HepG2 (cell line): ENCODE results near the gene FIBIN. TPM values are rescaled to one million over a fixed set of nuclear protein-coding genes. Genes with fewer than 3 reads are reported as not detected.

Source experiments
- ATAC-seq: fragments of 200-7000 bp; cut with Tn5 transposase; 3 replicates; pipeline ENCODE4 v1.9.1; 2020; ENCODE audit warnings: mild to moderate bottlenecking, moderate library complexity
- BruUV-seq: library from RNA; stranded (reverse); fragments of 400-500 nt; replicated peaks from 2 replicates; lab custom pipeline; 2021; lab: Mats Ljungman, UMichigan
- CTCF ChIA-PET: fragments of 300-600 bp; formaldehyde crosslinking; extraction: SDS; loops from one replicate; lab custom pipeline; 2021; ENCODE audit warnings: low total read pairs, inconsistent platforms, low intra/inter-chr PET ratio; lab: Yijun Ruan, JAX
- POLR2A ChIA-PET: fragments of 350-600 bp; sonication (Branson Sonifier 250); formaldehyde crosslinking; loops from one replicate; lab custom pipeline; 2020; ENCODE audit warnings: antibody characterized with exemption, inconsistent platforms; lab: Yijun Ruan, JAX
- DNase-seq: peaks from one replicate; pipeline ENCODE4 v3.0.0-alpha.2; 2015; ENCODE audit warnings: low spot score
- FAIRE-seq: peaks from 3 replicates; lab custom pipeline; 2011; peaks lifted over from hg19 to GRCh38; lab: Jason Lieb, UNC
- H2AFZ ChIP-seq: one replicate; pipeline ENCODE4 v1.6.1; 2011; ENCODE audit warnings: low read length, inconsistent platforms
- H3K27ac ChIP-seq: fragments of 300-600 bp; 3 replicates; pipeline ENCODE4 v1.8.0; 2011; ENCODE audit warnings: mixed run types, mild to moderate bottlenecking, mixed read lengths, low read length, inconsistent platforms; ENCODE audit not compliant: insufficient read depth; ENCODE audit errors: extremely low read length
- H3K27me3 ChIP-seq, 2 experiments: fragments of 200-600 bp in 1 of 2; 2 replicates in 1 of 2; 3 replicates in 1 of 2; pipeline versions ENCODE4 v1.6.0 to v1.8.0; 2011; ENCODE audit warnings: low read length in 2 of 2, mild to moderate bottlenecking in 2 of 2, moderate library complexity in 2 of 2, inconsistent platforms in 1 of 2; ENCODE audit not compliant: insufficient read depth in 2 of 2, control insufficient read depth in 1 of 2
- H3K36me3 ChIP-seq, 2 experiments: fragments of 200-600 bp in 1 of 2; replicated peaks in 1 of 2; 2 replicates in 1 of 2; 3 replicates in 1 of 2; pipeline versions ENCODE4 v1.5.1 to v1.8.0; 2011; ENCODE audit warnings: low read length in 2 of 2, inconsistent platforms in 1 of 2; ENCODE audit not compliant: insufficient read depth in 2 of 2, control insufficient read depth in 1 of 2
- H3K4me1 ChIP-seq: 2 replicates; pipeline ENCODE4 v1.5.1; 2012; ENCODE audit warnings: low read length, inconsistent platforms; ENCODE audit not compliant: insufficient read depth
- H3K4me2 ChIP-seq: 2 replicates; pipeline ENCODE4 v1.6.0; 2011; ENCODE audit warnings: low read depth, low read length, inconsistent platforms
- H3K4me3 ChIP-seq, 3 experiments: fragments of 200-600 bp in 1 of 3; sonication (generic), shearing (Covaris generic) in 1 of 3; replicated peaks in 1 of 3; 2 replicates each; pipeline ENCODE4 v1.5.1; 2011 to 2016; ENCODE audit warnings: low read length in 3 of 3, inconsistent platforms in 2 of 3, low read depth in 2 of 3, mild to moderate bottlenecking in 2 of 3, control low read depth in 1 of 3, mixed read lengths in 1 of 3; ENCODE audit not compliant: insufficient read depth in 1 of 3
- H3K79me2 ChIP-seq: one replicate; pipeline ENCODE4 v1.6.1; 2011; ENCODE audit warnings: low read length, inconsistent platforms; ENCODE audit not compliant: insufficient read depth
- H3K9ac ChIP-seq: 2 replicates; pipeline ENCODE4 v1.6.0; 2011; ENCODE audit warnings: mild to moderate bottlenecking, low read depth, low read length, inconsistent platforms; ENCODE audit not compliant: insufficient read depth
- H3K9me3 ChIP-seq: 2 replicates; pipeline ENCODE4 v1.5.1; 2012; ENCODE audit warnings: mild to moderate bottlenecking, low read length
- H4K20me1 ChIP-seq: 2 replicates; pipeline ENCODE4 v1.6.0; 2011; ENCODE audit warnings: inconsistent platforms, mild to moderate bottlenecking, low read length, moderate library complexity; ENCODE audit not compliant: insufficient read depth
- GPN1 ChIP-seq: sonication (generic); formaldehyde crosslinking; IDR thresholded peaks from 2 replicates; pipeline ENCODE4 v1.5.1; 2020; ENCODE audit warnings: missing genetic modification reagents, borderline replicate concordance
- PATZ1 ChIP-seq: sonication (generic); formaldehyde crosslinking; IDR thresholded peaks from 2 replicates; pipeline ENCODE4 v1.4.0; 2020; ENCODE audit warnings: missing genetic modification reagents
- PHF8 ChIP-seq: sonication (generic); formaldehyde crosslinking; IDR thresholded peaks from 2 replicates; pipeline ENCODE4 v1.5.0; 2020; ENCODE audit warnings: missing genetic modification reagents
- ZBTB21 ChIP-seq: sonication (generic); formaldehyde crosslinking; IDR thresholded peaks from 2 replicates; pipeline ENCODE4 v1.4.0; 2020; ENCODE audit warnings: missing genetic modification reagents
- ZNF24 ChIP-seq: fragments of 450-650 bp; IDR thresholded peaks from 2 replicates; pipeline ENCODE4 v1.6.1; 2017; ENCODE audit warnings: antibody characterized with exemption, mild to moderate bottlenecking
- WGBS: methylation state at CpG from one replicate; pipeline ENCODE4 v1.1.6; 2017; ENCODE audit warnings: low lambda C conversion rate; 5-methylcytosine and 5-hydroxymethylcytosine counted together
- in situ Hi-C: cut with HindIII; loops from 2 replicates; pipeline ENCODE4 v1.10.0; 2017; ENCODE audit warnings: low pct_unique_long_range_greater_than_20kb; ENCODE audit not compliant: extremely low pct_ligation_motif_present
- intact Hi-C: fragments of 100-400 bp; cut with micrococcal nuclease; formaldehyde crosslinking; loops from one replicate; pipeline ENCODE4 v1.10.0; 2022; ENCODE audit not compliant: unreplicated experiment
- polyA plus RNA-seq, 8 experiments: library from polyadenylated mRNA; depleted of rRNA in 3 of 8; stranded (reverse) in 7 of 8; unstranded in 1 of 8; fragments of >200 nt; fragmentation: Illumina TruSeq in 4 of 8; extraction: Trizol in 4 of 8; gene quantifications; 2 replicates each; pipeline versions ENCODE4 v1.2.1 to v1.2.3, GENCODE V29; 2011 to 2016; ENCODE audit warnings: low read depth in 4 of 8, missing spikeins in 1 of 8, mixed read lengths in 1 of 8; ENCODE audit not compliant: insufficient read depth in 1 of 8
- total RNA-seq, 5 experiments: library from RNA; depleted of rRNA; stranded (reverse); fragments of >200 nt; fragmentation: Illumina TruSeq; extraction: Trizol; gene quantifications; 2 replicates each; pipeline ENCODE4 v1.2.3, GENCODE V29; 2016; ENCODE audit warnings: low read depth in 1 of 5
- TF ChIP-seq, protein P1 (sequence below): sonication (generic); formaldehyde crosslinking; IDR thresholded peaks from 2 replicates; pipeline ENCODE4 v1.4.0; 2020; ENCODE audit warnings: missing genetic modification reagents, borderline replicate concordance

FIBIN gene
- total and polyA plus RNA-seq, 2 of the 13 experiments (the other 11 are each of a cell fraction or from before 2014, with no cell fraction given), result not detected

- no peak for FAIRE-seq
- H3K9me3 ChIP-seq, result no peaks in the 10 kb centered on the region
- no peak overlapping the region for H2AFZ ChIP-seq
- no TSS peak for BruUV-seq
- ChIA-PET CTCF (no interaction called here), POLR2A (no interaction called here)
- ATAC-seq, result no peak
- H3K4me1 ChIP-seq, result no peaks in the 10 kb centered on the region
- 4% methylated on average over 3 of the region's 3 CpGs for WGBS
- TF ChIP-seq ZBTB21 (no peak), PATZ1 (CRISPR knock-in tag) (no peak), PHF8 (no peak), ZNF24 (no peak), GPN1 (CRISPR knock-in tag) (no peak)
- TF ChIP-seq, protein P1, sequence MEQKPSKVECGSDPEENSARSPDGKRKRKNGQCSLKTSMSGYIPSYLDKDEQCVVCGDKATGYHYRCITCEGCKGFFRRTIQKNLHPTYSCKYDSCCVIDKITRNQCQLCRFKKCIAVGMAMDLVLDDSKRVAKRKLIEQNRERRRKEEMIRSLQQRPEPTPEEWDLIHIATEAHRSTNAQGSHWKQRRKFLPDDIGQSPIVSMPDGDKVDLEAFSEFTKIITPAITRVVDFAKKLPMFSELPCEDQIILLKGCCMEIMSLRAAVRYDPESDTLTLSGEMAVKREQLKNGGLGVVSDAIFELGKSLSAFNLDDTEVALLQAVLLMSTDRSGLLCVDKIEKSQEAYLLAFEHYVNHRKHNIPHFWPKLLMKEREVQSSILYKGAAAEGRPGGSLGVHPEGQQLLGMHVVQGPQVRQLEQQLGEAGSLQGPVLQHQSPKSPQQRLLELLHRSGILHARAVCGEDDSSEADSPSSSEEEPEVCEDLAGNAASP, result no peak
- H4K20me1 ChIP-seq, result no peaks in the 10 kb centered on the region
- no peak overlapping the region for H3K4me3 ChIP-seq
- in situ Hi-C loops, result no loop called here
- H3K9ac ChIP-seq, result no peak overlapping the region
- H3K4me2 ChIP-seq, result no peak overlapping the region
- no peak for DNase-seq
- H3K27me3 ChIP-seq, result no peaks in the 10 kb centered on the region
- H3K79me2 ChIP-seq, result no peaks in the 10 kb centered on the region
- H3K27ac ChIP-seq, result no peak overlapping the region
- intact Hi-C loops, result no loop called here
- H3K36me3 ChIP-seq, result no peaks in the 10 kb centered on the region
Observed at GRCh38 chr11:26947904-26948639, 45.8 kb upstream of the FIBIN start.
